Keratinocyte (primary cell): ENCODE measurements around the gene SPSB2.

ENCODE experiments used
- EZH2 ChIP-seq: IDR thresholded peaks from one replicate; pipeline ENCODE4 v1.6.1; 2012; ENCODE audit warnings: inconsistent platforms, mild to moderate bottlenecking, low read length, moderate library complexity
- TF ChIP-seq, protein P1 (sequence below), 3 experiments: IDR thresholded peaks in 1 of 3; conservative IDR thresholded peaks in 1 of 3; optimal IDR thresholded peaks in 1 of 3; 2 replicates in 2 of 3; 3 replicates in 1 of 3; pipeline versions ENCODE3 to v1.5.1; 2011; ENCODE audit warnings: low read length in 3 of 3, mild to moderate bottlenecking in 3 of 3, moderate library complexity in 2 of 3, control low read depth in 1 of 3, inconsistent platforms in 1 of 3; ENCODE audit not compliant: insufficient read depth in 2 of 3; ENCODE audit errors: extremely low read depth in 1 of 3

DNA sequence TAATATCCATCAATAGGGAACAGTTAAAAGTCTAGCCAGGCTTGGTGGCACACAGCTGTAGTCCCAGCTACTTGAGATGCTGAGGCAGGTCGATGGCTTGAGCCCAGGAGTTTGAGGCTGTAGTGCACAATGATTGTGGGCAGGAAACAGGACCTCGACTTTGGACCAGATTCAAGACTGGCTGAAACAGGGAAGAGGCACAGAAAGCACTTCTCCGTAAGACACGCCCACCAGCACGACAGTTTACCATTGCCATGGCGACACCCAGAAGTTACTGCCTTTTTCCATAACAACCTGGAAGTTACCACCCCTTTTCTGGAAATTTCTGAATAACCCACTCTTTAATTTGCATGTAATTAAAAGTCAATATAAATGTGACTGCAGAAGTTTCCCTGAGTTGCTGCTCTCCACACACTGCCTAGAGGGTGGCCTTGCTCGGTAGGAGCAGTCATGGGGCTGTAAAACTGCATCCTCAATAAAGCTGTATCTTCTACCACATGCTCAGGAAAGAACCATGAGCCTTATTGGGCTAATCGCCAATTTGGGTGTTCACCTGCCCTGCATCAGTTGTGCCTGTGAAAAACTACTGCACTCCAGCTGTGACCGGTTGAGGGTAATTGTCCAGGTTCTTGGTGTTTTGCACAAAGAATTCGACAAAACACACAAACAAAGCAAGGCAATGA lies 26.9 kb upstream of the SPSB2 start:
- TF ChIP-seq, protein P1, sequence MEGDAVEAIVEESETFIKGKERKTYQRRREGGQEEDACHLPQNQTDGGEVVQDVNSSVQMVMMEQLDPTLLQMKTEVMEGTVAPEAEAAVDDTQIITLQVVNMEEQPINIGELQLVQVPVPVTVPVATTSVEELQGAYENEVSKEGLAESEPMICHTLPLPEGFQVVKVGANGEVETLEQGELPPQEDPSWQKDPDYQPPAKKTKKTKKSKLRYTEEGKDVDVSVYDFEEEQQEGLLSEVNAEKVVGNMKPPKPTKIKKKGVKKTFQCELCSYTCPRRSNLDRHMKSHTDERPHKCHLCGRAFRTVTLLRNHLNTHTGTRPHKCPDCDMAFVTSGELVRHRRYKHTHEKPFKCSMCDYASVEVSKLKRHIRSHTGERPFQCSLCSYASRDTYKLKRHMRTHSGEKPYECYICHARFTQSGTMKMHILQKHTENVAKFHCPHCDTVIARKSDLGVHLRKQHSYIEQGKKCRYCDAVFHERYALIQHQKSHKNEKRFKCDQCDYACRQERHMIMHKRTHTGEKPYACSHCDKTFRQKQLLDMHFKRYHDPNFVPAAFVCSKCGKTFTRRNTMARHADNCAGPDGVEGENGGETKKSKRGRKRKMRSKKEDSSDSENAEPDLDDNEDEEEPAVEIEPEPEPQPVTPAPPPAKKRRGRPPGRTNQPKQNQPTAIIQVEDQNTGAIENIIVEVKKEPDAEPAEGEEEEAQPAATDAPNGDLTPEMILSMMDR (optimal IDR thresholded peaks at IDR 0.05 in 1 of 3, IDR thresholded peaks at IDR 0.05 in 1 of 3, conservative IDR thresholded peaks at IDR 0.05 in 1 of 3; ENCODE audit: extremely low read depth in 1 of 3, insufficient read depth in 2 of 3, low read length in 3 of 3): no peak
- no peak for TF ChIP-seq EZH2
